HL-60/S4 treated with phorbol 12-myristate 13-acetate at 8.2 ng/mL for 4 days and 3 days (cell line): ENCODE data around the gene C9orf50.

Experiments
- in situ Hi-C: fragments of 300-500 bp; cut with MboI; formaldehyde crosslinking; loops from 2 replicates; pipeline ENCODE4 v1.15.0; 2022; ENCODE audit warnings: low sequenced_read_pairs

The C9orf50 gene

DNA sequence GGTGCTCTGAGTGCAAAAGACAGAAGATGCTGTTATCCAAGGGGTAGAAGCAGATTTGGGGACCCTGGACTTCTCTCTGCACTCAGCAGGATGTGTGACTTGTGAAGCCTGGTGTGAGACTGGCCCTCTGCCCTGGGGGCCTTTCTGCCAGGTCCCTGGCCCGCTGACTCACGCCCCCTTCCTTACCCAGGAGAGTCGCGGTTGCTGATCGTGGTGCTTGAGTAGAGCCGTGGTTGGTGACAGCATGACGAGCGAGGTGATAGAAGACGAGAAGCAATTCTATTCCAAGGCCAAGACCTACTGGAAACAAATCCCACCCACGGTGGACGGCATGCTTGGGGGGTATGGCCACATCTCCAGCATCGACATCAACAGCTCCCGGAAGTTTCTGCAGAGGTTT lies 11.6 kb upstream of the C9orf50 start:
- in situ Hi-C loops: loop anchor here (10.0 kb wide), 1 partner anchor 152 kb away; no protein-coding TSS in a partner anchor

DNA sequence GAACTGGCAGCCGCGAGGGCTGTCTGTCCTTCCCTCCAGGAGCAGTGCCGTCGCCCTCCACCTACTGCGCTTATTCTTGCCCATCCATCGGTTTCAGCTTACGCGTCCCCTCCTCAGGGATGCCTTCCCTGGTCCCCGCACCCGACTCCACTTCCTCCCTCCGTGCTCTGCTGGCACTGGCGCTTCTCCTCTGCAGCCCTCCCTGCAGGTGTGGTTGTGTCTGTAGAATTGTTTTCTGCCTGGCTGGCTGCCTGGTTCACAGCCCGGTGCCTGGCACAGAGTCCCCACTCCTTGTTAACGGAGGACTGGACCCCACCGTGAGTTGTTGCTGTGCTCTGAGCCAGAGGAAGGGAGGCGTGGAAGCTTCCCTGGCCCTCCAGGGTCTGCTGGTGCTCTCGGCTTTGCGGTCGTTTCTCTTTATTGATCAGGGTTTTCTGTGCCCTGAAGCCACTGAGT lies 10.8 kb upstream of the C9orf50 start:
- in situ Hi-C loops: loop anchor here (10.0 kb wide), 1 partner anchor 153 kb away; no protein-coding TSS in a partner anchor

DNA sequence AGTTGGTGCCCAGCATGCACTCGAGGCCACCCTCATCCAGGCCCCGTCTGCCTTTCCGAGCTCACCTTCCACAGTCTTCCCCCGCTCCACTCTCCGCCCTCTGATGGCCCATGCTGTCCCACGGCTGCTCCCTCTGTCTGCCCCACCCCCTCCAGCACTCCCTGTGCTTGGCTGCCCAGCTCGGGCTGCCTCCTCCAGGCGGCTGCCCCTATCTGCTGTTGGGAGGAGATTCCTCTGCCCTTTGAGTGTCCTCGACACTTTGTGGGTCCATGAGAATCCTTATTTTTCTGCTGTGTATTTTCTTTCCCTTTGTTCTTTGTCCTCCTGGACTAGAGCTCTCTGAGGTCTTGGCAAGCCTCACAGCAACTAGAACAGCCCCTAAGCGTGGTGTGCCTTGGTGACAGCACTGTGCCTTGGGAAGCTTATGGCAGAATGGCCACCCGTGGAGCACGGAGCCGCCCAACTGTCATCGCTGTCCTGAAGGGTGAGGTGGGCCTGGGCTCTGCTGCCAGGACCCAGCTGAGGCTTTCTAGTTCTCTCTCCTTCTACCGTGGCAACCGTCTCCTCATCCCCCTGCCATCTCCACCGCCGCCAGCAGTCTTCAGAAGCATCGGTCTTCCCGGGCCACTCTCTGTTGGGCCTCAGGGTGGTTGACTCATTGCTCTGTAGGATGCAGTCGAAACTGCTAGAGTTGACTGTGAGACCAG lies 10.2 kb upstream of the C9orf50 start:
- in situ Hi-C loops: loop anchor here (10.0 kb wide), 1 partner anchor 154 kb away; no protein-coding TSS in a partner anchor

DNA sequence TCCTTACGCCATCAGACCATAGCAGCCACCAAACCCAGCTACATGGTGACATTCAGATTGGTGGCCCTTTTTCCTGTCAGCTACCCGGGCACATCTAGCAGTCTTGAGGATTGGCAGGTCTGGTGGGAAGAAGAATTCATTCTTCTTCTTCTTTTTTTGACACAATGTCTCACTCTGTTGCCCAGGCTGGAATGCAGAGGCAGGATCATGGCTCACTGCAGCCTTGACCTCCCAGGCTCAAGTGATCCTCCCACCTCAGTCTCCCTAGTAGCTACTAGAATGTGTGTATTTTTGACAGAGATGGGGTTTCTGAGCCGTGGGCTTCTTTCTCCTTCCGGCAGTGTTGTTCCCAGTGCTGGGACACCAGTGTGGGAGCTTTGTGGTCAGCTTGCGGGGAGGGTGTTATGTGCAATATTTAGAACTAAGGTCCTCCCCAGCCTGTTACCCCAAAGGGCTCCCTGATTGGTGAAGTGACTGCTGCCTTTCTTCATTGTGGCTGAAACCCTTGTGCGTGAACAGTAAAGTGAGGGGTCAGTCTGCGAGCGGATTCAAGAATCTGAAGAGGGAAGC lies 8.4 kb upstream of the C9orf50 start:
- in situ Hi-C loops: no loop called here

DNA sequence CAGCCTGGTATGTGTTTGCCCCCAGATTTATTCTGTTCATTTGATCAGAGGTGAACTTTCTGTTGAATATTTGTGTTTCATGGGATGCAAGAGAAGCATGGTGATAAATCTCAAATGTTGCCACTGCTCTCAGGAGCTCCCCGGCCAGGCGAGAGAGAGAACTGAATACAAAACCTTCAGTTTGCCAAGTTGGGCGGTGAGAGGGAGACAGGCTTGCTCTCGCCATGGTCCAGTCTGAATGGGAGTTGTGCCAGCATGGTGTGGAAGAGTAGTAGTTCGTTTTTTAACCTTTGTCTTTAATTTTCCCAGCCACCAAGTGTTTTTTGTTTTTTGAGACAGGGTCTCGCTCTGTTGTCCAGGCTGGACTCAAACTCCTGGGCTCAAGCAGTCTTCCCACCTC lies 7.8 kb upstream of the C9orf50 start:
- in situ Hi-C loops: no loop called here

DNA sequence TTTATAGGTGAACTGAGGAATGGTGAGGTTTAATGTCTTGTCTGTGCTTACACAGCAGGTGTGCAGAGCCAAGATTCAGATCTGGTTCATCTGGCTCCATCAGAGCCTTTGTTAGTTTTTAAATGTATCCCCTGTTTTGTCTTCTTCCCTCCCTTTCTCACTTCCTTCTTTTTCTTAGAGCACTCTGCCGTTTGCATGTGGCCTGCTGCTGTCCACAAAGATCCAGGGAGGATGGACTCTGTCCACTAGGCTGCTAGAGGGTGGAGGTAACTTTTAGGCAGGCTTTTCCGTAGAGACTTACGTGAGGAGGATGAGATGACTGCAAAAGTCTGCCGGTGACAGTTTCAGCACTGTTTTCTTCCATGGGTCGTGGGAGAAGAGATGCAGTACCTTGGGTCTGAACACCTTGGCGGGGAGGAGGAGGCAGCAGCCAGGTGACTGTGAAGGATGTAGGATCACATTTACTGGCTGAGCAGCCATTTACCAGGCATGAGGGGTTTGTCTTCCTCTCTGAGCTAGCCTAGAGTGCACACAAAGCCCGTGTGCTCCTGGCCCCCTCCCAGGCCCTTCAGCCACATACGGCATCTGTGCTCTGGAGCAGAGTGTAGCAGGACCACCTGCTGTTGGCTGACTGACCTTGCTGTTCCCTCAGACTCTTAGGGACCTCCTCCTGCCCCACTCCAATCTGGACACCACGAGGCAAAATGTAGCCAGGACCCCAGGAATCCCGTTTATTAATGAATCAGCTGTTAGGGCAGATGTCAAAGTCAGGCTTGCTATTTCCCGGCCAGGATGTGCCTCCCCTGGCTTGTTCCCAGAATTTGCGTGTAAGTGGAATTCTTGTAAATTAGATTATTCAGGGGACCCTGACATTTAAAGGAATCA lies 6.9 kb upstream of the C9orf50 start:
- in situ Hi-C loops: no loop called here

DNA sequence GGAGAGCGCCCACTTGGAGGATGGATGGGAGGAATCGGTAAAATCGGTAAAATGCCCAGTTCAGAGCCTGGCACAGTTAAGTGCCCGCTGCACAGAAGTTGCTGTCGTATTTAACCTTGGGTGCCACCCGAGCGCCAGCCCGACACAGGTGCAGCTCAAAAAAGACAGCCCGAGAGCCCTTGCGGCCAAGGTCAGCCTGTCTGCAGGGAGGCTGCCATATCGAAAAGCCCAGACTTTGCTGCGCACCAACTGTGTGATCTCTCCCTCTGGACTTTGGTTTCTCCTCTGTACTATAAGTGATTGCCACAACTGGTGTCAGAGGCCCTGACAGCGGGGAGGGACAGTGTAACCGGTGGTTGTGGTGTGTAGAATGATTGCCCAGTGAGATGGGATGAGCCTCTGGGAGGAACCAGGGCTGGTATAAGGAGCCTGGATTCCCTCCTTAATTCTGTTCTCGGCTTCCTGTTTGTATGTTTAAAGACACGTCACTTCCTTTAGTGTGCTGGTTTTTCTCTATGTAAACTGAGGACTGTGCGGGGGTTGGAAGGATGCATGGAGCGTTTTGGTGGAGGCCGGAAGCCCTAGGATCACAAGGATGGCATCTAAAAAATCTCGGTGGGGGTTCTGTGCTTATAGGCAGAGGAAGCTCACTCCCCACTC lies 5.9 kb upstream of the C9orf50 start:
- in situ Hi-C loops: no loop called here

DNA sequence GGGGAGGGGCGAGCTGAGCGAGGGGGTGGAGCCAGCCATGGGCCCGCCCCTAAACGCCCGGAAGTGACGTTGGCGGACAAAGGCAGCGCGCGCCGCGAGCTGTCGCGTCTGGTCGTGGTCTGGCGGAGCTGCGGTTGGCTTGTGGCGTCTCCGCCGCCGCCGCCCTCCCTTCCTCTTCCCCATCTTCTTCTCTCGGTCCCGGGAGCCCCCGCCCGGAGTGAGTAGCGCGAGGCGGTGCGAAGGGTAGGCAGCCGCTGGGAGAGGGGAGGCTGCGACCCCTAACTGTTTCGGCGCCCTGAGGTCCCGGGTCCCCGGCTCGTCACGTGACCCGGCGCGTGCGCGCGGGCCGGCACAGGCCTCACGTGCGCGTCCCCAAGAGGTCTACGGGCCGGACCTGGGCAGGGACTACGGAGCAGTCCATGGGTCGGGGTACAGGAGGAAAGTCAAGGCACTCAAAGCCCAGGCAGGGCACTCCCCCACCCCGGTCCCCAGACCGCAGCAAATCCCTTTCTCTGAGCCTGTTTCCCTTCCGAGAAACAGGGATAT lies 5.3 kb upstream of the C9orf50 start, which contains the start of gene NTMT1:
TSS of gene NTMT1 (plus strand) at position 85 of the 546 bp plus-strand sequence. CDS start 6,541 bp downstream, outside the sequence.
- in situ Hi-C loops: no loop called here

DNA sequence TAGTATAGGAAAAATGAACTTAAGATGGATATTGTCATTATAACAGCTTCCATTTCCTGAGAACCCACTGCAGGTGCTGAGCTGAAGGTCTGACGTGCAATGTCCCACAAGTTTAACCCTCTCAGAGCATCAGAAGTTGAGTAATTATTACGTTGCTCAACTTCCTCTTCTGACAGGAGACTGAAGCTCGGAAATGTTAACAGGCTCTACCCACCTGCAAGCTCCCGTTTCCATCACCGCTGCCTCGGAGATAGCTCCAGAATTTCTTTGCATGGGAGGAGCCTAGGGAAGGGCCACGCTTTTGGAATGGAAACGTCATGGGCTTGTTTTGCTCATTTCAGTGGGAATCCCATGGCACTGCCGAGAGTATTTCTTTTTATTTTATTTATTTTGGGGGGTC lies 4.0 kb upstream of the C9orf50 start:
- in situ Hi-C loops: no loop called here

DNA sequence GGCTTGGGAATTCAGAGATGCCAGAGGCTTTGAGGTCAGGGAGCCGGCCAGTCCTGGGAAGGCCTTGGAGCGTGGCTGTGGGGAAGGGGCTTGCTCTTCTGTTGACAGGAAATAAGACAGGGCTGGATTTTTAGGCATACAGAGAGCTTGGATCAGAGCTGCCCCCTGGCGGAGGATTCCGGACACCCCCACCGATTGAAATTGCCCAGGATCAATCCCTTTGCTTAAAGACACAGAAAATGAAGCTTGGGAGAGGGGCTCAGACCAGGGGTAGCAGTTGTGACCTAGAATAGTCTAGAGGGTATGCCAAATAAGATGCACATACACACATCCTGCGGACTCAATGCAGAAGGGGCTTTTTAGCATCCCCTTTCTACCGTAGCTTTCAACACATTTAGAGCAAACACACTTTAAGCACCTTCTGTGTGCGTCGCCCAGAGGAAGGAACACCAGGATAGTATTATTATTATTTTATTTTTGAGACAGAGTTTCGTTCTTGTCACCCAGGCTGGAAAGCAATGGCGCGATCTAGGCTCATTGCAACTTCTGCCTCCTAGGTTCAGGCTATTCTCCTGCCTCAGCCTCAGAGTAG lies 3.4 kb upstream of the C9orf50 start:
- in situ Hi-C loops: no loop called here

DNA sequence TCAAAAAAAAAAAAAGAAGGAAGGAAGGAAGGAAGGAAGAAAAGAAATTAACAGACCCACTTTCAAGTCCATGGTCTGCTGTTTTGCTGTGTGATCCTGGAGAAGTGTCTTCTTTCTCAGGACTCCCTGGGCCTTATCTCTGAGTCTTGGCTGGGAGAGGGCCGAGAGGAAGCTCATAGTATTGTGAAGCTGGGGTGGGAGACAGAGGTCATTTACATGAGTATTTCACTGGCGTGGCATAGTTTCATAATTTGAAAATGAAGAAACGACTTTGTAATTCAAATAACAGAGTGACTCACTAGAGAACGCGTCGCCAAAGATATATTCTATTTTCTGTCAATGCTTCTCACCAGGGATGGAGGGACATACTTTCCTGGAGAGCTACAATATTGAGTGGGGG lies 2.4 kb upstream of the C9orf50 start:
- in situ Hi-C loops: no loop called here

DNA sequence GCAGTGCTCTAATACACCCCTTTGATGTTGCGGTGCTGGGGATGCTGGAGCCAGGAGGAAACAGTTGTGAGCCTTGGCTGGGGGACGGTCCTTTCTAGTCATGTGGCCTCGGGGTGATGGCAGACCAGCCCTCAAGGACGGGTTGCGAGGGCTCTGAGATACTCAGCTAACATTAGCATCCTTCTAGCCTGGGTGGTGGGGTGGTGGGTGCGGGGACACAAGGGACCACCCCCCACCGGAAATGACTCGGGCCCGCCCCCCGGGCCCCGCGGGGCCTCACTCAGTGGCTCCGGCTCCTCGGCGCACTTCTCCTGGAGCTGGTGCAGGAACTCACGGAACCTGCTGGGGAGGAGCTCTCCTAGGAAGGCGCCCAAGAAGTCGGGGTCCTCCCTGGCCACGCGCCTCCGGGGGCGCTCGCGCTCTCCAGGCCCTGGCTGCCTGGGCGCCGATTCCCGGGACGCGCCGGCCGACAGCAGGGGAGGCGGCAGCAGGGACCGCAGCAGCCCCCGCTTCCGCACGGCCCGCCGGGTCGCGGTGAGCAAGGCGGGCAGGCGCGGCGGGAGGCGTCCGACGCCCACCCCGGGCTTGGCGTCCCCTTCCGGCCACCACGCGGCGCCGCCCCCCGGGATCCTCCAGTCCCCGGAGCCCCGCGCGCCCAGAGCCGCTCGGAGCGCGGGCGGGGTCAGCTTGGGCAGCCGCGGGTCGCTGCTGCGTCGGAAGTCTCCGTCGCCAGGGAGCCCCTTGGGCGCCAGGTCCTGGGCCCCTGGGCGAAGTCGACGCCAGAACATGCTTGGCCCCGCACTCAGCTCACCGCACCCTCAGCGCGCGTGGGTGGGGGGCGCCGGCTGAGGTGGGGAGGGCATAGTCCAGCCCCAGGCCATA lies 873 bp downstream of the C9orf50 start:
- in situ Hi-C loops: no loop called here

DNA sequence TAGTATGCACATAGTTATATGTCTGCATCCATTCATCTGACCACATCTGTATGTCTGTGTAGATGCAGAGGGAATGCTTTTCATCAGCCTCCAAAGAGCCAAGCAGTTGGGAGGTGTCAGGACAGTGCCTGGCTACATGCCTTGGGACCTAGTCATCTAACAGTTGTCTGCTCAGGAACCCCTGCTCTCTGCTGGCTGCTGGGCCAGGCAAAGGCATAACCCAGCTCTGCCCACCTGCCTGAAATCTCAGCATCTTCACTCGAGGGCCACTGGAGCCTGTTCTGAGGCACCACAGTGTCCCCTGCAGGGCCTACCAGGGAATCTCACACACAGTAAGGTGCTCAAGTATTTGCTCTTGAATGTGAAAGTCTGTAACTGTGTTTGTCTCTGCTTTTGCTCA lies 3.7 kb downstream of the C9orf50 start:
- in situ Hi-C loops: no loop called here

DNA sequence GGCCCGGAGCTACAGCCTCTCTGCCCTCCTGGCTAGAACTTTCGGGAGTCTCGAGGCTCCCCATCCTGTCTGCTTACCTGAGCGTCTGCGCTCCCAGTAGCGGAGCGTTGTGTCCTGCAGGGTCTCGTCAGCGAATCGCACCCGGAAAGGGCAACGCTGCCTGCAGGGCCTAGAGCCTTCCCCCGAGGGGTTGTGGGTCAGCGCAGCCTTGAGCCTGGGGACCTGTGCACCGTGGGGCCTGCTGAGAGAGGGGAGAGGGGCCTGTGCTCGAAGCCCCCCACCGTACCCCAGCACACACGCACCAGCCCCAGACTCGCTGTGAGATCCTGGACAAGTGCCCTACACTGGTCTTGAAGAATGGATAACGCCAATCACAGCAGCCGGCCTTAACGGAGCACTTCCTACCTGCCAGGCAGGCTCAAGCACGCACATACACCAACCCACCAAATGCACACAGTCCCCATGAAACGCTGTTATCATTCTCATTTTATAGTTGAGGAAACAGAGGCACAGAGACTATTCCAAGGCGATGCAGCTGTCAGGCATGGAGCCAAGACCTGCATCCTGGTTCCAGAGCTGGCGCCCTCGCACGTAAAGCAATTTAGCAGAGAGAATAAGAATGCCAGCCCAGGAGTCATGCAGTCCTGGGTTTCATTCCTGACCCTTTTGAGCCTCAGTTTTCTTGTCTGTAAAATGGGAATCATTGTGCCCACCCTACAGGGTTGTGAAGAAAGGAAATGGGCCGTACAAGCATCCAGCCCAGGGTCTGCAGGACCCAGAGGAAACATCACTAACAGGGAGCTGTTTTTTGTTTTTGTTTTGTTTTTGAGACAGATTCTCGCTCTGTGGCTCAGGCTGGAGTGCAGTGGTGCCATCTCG lies 5.3 kb downstream of the C9orf50 start:
- in situ Hi-C loops: no loop called here

DNA sequence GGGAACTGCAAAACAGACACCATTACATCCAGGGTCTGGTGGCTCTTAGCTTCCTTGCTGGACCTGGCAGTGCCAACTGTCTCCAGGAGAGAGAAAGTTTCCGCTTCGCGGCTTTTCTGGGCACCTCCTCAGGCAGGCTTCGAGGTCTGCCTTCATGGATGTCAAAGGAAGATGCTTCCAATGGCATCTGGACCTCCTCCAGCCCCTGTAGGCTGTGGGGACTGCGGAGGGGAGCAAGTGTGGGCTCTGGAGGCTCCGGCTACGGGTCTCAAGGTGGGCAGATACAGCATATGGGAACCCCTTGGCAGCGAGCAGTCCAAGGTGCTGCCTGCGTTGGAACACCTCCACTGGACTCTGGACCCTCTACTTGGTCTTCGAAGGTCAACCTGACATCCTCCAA lies 6.0 kb downstream of the C9orf50 start:
- in situ Hi-C loops: loop anchor here (5.0 kb wide), 1 partner anchor 478 kb away; no protein-coding TSS in a partner anchor

DNA sequence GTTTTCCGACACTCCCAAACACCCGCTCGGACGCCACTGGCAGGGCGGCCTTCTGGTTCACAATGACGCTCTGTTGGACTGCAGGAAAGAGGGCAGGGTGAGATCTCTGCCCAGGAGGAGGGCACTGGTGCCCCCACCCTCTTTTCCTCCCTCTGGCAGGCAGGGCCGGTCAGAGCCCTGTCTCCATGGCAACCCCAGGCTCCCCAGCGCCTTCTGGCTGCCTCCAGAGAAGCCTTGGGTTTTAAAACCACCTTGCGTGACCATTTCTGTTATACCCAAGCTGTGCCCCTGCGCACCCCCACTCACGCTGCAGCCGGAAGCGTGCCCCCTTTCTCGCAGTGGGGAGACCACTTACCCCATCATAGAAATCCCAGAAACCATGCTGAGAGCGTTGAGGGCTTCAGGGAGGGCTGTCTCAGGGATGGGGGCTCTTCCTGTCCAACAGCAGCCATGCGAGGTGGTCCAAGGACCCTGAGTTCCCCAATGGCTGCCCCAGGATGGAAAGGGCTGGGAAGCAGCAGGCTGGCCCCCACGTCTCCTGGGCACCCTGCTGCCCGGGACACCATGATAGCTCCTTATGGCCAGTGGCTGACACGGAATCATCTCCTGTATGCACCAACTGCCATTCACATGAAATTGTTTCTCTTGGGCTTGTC lies 7.3 kb downstream of the C9orf50 start:
- in situ Hi-C loops: loop anchor here (5.0 kb wide), 1 partner anchor 476 kb away; no protein-coding TSS in a partner anchor

DNA sequence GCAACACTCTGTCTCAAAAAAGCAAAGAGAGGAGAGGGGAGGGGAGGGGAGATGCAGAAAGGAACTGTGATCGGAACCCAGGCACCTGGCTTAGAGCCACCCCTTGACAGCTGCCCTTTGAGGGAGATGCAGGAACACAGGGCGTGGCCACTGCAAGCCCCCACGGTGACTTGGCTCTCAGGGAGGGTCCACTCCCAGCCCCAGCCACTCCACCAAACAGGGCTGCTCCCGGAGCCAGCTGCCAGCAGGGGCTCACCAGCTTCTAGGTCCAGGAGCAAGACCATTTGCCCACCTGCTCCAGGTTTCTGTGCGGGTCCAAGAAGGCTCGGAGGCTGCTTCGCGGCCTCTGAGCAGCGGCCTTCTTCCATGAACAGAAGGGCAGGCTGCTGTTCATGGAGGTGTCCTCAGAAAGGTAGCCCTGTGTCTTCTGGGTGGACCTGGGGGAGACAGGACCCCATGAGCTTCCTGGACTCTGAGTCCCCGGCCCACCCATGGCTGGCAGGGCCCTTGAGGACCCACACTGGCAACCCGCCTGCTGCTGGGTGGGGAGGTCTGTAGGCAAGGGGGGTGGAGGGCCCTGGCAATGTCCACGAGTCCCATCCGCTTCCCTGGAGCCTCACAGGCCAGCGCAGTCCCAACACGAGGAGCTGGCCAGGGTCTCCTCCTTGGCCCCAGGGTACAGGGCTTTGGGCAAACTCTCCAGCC lies 7.9 kb downstream of the C9orf50 start:
- in situ Hi-C loops: loop anchor here (5.0 kb wide), 1 partner anchor 476 kb away; no protein-coding TSS in a partner anchor
